HepG2 (cell line): ENCODE data around the gene MKRN2OS. TPM values are rescaled to one million over a fixed set of nuclear protein-coding genes. Genes with fewer than 3 reads are reported as not detected.
A peak's percentile ranks its signal among the peaks of the same experiment; 100 is the strongest.

Experiments
- ATAC-seq: fragments of 200-7000 bp; cut with Tn5 transposase; 3 replicates; pipeline ENCODE4 v1.9.1; 2020; ENCODE audit warnings: mild to moderate bottlenecking, moderate library complexity
- BruUV-seq: library from RNA; stranded (reverse); fragments of 400-500 nt; replicated peaks from 2 replicates; lab custom pipeline; 2021; lab: Mats Ljungman, UMichigan
- CTCF ChIA-PET: fragments of 300-600 bp; formaldehyde crosslinking; extraction: SDS; loops from one replicate; lab custom pipeline; 2021; ENCODE audit warnings: low total read pairs, inconsistent platforms, low intra/inter-chr PET ratio; lab: Yijun Ruan, JAX
- POLR2A ChIA-PET: fragments of 350-600 bp; sonication (Branson Sonifier 250); formaldehyde crosslinking; loops from one replicate; lab custom pipeline; 2020; ENCODE audit warnings: antibody characterized with exemption, inconsistent platforms; lab: Yijun Ruan, JAX
- DNase-seq: peaks from one replicate; pipeline ENCODE4 v3.0.0-alpha.2; 2015; ENCODE audit warnings: low spot score
- FAIRE-seq: peaks from 3 replicates; lab custom pipeline; 2011; peaks lifted over from hg19 to GRCh38; lab: Jason Lieb, UNC
- H2AFZ ChIP-seq: one replicate; pipeline ENCODE4 v1.6.1; 2011; ENCODE audit warnings: low read length, inconsistent platforms
- H3K27ac ChIP-seq: fragments of 300-600 bp; 3 replicates; pipeline ENCODE4 v1.8.0; 2011; ENCODE audit warnings: mixed run types, mild to moderate bottlenecking, mixed read lengths, low read length, inconsistent platforms; ENCODE audit not compliant: insufficient read depth; ENCODE audit errors: extremely low read length
- H3K27me3 ChIP-seq, 2 experiments: fragments of 200-600 bp in 1 of 2; 2 replicates in 1 of 2; 3 replicates in 1 of 2; pipeline versions ENCODE4 v1.6.0 to v1.8.0; 2011; ENCODE audit warnings: low read length in 2 of 2, mild to moderate bottlenecking in 2 of 2, moderate library complexity in 2 of 2, inconsistent platforms in 1 of 2; ENCODE audit not compliant: insufficient read depth in 2 of 2, control insufficient read depth in 1 of 2
- H3K36me3 ChIP-seq, 2 experiments: fragments of 200-600 bp in 1 of 2; replicated peaks in 1 of 2; 2 replicates in 1 of 2; 3 replicates in 1 of 2; pipeline versions ENCODE4 v1.5.1 to v1.8.0; 2011; ENCODE audit warnings: low read length in 2 of 2, inconsistent platforms in 1 of 2; ENCODE audit not compliant: insufficient read depth in 2 of 2, control insufficient read depth in 1 of 2
- H3K4me1 ChIP-seq: 2 replicates; pipeline ENCODE4 v1.5.1; 2012; ENCODE audit warnings: low read length, inconsistent platforms; ENCODE audit not compliant: insufficient read depth
- H3K4me2 ChIP-seq: 2 replicates; pipeline ENCODE4 v1.6.0; 2011; ENCODE audit warnings: low read depth, low read length, inconsistent platforms
- H3K4me3 ChIP-seq, 3 experiments: fragments of 200-600 bp in 1 of 3; sonication (generic), shearing (Covaris generic) in 1 of 3; replicated peaks in 1 of 3; 2 replicates each; pipeline ENCODE4 v1.5.1; 2011 to 2016; ENCODE audit warnings: low read length in 3 of 3, inconsistent platforms in 2 of 3, low read depth in 2 of 3, mild to moderate bottlenecking in 2 of 3, control low read depth in 1 of 3, mixed read lengths in 1 of 3; ENCODE audit not compliant: insufficient read depth in 1 of 3
- H3K79me2 ChIP-seq: one replicate; pipeline ENCODE4 v1.6.1; 2011; ENCODE audit warnings: low read length, inconsistent platforms; ENCODE audit not compliant: insufficient read depth
- H3K9ac ChIP-seq: 2 replicates; pipeline ENCODE4 v1.6.0; 2011; ENCODE audit warnings: mild to moderate bottlenecking, low read depth, low read length, inconsistent platforms; ENCODE audit not compliant: insufficient read depth
- H3K9me3 ChIP-seq: 2 replicates; pipeline ENCODE4 v1.5.1; 2012; ENCODE audit warnings: mild to moderate bottlenecking, low read length
- H4K20me1 ChIP-seq: 2 replicates; pipeline ENCODE4 v1.6.0; 2011; ENCODE audit warnings: inconsistent platforms, mild to moderate bottlenecking, low read length, moderate library complexity; ENCODE audit not compliant: insufficient read depth
- ARID5B ChIP-seq: IDR thresholded peaks from 2 replicates; pipeline ENCODE4 v1.4.0; 2020; ENCODE audit warnings: mild to moderate bottlenecking, missing genetic modification reagents
- BCL6 ChIP-seq: IDR thresholded peaks from 2 replicates; pipeline ENCODE4 v1.6.1; 2016; ENCODE audit warnings: missing genetic modification reagents, missing compliant biosample characterization
- FOXA1 ChIP-seq, 2 experiments: fragments of 450-650 bp in 1 of 2; sonication (generic) in 1 of 2; formaldehyde crosslinking in 1 of 2; IDR thresholded peaks; 2 replicates each; pipeline versions ENCODE4 v1.4.0 to v1.6.1; 2016 to 2020; ENCODE audit warnings: missing genetic modification reagents in 1 of 2
- HNF4A ChIP-seq: sonication (generic); formaldehyde crosslinking; IDR thresholded peaks from 2 replicates; pipeline ENCODE4 v1.4.0; 2020; ENCODE audit warnings: missing genetic modification reagents
- MED13 ChIP-seq: sonication (generic); formaldehyde crosslinking; IDR thresholded peaks from 2 replicates; pipeline ENCODE4 v1.5.0; 2020; ENCODE audit warnings: missing genetic modification reagents
- NR2F6 ChIP-seq, 2 experiments: IDR thresholded peaks; 2 replicates each; pipeline ENCODE4 v1.6.1; 2016; ENCODE audit warnings: antibody characterized with exemption in 1 of 2, mild to moderate bottlenecking in 1 of 2
- PHB2 ChIP-seq: fragments of 450-650 bp; IDR thresholded peaks from 2 replicates; pipeline ENCODE4 v1.6.1; 2018; ENCODE audit not compliant: partially characterized antibody
- SOX13 ChIP-seq, 3 experiments: fragments of 450-650 bp in 1 of 3; sonication (generic) in 1 of 3; formaldehyde crosslinking in 1 of 3; IDR thresholded peaks in 2 of 3; conservative IDR thresholded peaks in 1 of 3; 2 replicates each; pipeline versions ENCODE4 v1.5.0 to v1.6.1; 2016 to 2020; ENCODE audit warnings: antibody characterized with exemption in 1 of 3, mild to moderate bottlenecking in 1 of 3, missing compliant biosample characterization in 1 of 3, missing genetic modification reagents in 1 of 3, moderate library complexity in 1 of 3
- SOX6 ChIP-seq, 2 experiments: fragments of 450-650 bp in 1 of 2; sonication (generic) in 1 of 2; formaldehyde crosslinking in 1 of 2; IDR thresholded peaks; 2 replicates each; pipeline versions ENCODE4 v1.4.0 to v1.6.1; 2017 to 2020; ENCODE audit warnings: antibody characterized with exemption in 1 of 2, mild to moderate bottlenecking in 1 of 2, missing genetic modification reagents in 1 of 2
- TCF7 ChIP-seq: sonication (generic); IDR thresholded peaks from 2 replicates; pipeline ENCODE4 v1.6.1; 2016; ENCODE audit warnings: antibody characterized with exemption, low read depth
- ZFP1 ChIP-seq: IDR thresholded peaks from 2 replicates; pipeline ENCODE4 v1.6.1; 2016
- ZNF589 ChIP-seq: sonication (generic); formaldehyde crosslinking; conservative IDR thresholded peaks from 2 replicates; pipeline ENCODE4 v1.8.0; 2022; ENCODE audit warnings: mild to moderate bottlenecking, moderate library complexity, missing genetic modification reagents
- WGBS: methylation state at CpG from one replicate; pipeline ENCODE4 v1.1.6; 2017; ENCODE audit warnings: low lambda C conversion rate; 5-methylcytosine and 5-hydroxymethylcytosine counted together
- in situ Hi-C: cut with HindIII; loops from 2 replicates; pipeline ENCODE4 v1.10.0; 2017; ENCODE audit warnings: low pct_unique_long_range_greater_than_20kb; ENCODE audit not compliant: extremely low pct_ligation_motif_present
- intact Hi-C: fragments of 100-400 bp; cut with micrococcal nuclease; formaldehyde crosslinking; loops from one replicate; pipeline ENCODE4 v1.10.0; 2022; ENCODE audit not compliant: unreplicated experiment
- polyA plus RNA-seq, 8 experiments: library from polyadenylated mRNA; depleted of rRNA in 3 of 8; stranded (reverse) in 7 of 8; unstranded in 1 of 8; fragments of >200 nt; fragmentation: Illumina TruSeq in 4 of 8; extraction: Trizol in 4 of 8; gene quantifications; 2 replicates each; pipeline versions ENCODE4 v1.2.1 to v1.2.3, GENCODE V29; 2011 to 2016; ENCODE audit warnings: low read depth in 4 of 8, missing spikeins in 1 of 8, mixed read lengths in 1 of 8; ENCODE audit not compliant: insufficient read depth in 1 of 8
- total RNA-seq, 5 experiments: library from RNA; depleted of rRNA; stranded (reverse); fragments of >200 nt; fragmentation: Illumina TruSeq; extraction: Trizol; gene quantifications; 2 replicates each; pipeline ENCODE4 v1.2.3, GENCODE V29; 2016; ENCODE audit warnings: low read depth in 1 of 5
- TF ChIP-seq, protein P1 (sequence below): sonication (generic); formaldehyde crosslinking; IDR thresholded peaks from 2 replicates; pipeline ENCODE4 v1.5.0; 2020; ENCODE audit warnings: mild to moderate bottlenecking, missing genetic modification reagents
- TF ChIP-seq, protein P2 (sequence below): sonication (generic); formaldehyde crosslinking; IDR thresholded peaks from 2 replicates; pipeline ENCODE4 v1.4.0; 2020; ENCODE audit warnings: missing genetic modification reagents, borderline replicate concordance
- TF ChIP-seq, protein P3 (sequence below): IDR thresholded peaks from 2 replicates; pipeline ENCODE4 v1.6.1; 2018; ENCODE audit warnings: missing genetic modification reagents

The MKRN2OS gene
- total and polyA plus RNA-seq, 2 of the 13 experiments (the other 11 are each of a cell fraction or from before 2014, with no cell fraction given), result not detected

DNA sequence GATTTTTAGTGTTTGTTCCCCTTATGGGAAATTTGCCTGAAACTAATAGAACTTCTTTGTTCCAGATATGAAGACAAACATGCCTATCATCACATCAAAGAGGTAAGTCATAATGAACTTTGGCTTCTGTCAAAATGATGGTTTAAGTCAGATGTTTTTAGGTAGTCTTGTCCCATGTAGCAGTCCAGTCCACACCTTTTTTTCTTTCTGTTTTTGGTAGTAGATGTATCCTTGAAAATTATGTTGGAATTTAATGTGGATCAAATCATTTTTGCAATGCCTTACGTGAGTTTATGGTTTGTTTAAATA is 48.9 kb downstream of the MKRN2OS start:
- BruUV-seq, result no TSS peak
- ATAC-seq (peak; percentile 62), FAIRE-seq (no peak), DNase-seq (peak; percentile 69)
- CTCF ChIA-PET, result no interaction called here
- no peaks in the 10 kb centered on the region for H3K9me3 ChIP-seq
- no peaks in the 10 kb centered on the region for H3K79me2 ChIP-seq
- H4K20me1 ChIP-seq, result no peaks in the 10 kb centered on the region
- H3K9ac ChIP-seq, result no peak overlapping the region
- intact Hi-C loops (no loop called here), in situ Hi-C loops (no loop called here)
- WGBS, result 91% methylated on average over 1 of the region's 1 CpG
- no peak overlapping the region for H2AFZ ChIP-seq
- H3K27me3 ChIP-seq, result no peaks in the 10 kb centered on the region
- peaks cover 9 to 54% of the 10 kb centered on the region in 2 experiments for H3K36me3 ChIP-seq
- H3K4me3 ChIP-seq, result no peak overlapping the region
- peaks cover 23% of the 10 kb centered on the region for H3K4me1 ChIP-seq
- no peak overlapping the region for H3K27ac ChIP-seq
- POLR2A ChIA-PET, result interaction anchor here (2.3 kb wide), 1 partner anchor 12 kb away, joined by 13 read pairs; the partner anchor contains the start of gene TSEN2
- 0 out of 2 replicates have a peak overlapping the region, but pooled peaks have one; percentile 31 for H3K4me2 ChIP-seq
- TF ChIP-seq, protein P1, sequence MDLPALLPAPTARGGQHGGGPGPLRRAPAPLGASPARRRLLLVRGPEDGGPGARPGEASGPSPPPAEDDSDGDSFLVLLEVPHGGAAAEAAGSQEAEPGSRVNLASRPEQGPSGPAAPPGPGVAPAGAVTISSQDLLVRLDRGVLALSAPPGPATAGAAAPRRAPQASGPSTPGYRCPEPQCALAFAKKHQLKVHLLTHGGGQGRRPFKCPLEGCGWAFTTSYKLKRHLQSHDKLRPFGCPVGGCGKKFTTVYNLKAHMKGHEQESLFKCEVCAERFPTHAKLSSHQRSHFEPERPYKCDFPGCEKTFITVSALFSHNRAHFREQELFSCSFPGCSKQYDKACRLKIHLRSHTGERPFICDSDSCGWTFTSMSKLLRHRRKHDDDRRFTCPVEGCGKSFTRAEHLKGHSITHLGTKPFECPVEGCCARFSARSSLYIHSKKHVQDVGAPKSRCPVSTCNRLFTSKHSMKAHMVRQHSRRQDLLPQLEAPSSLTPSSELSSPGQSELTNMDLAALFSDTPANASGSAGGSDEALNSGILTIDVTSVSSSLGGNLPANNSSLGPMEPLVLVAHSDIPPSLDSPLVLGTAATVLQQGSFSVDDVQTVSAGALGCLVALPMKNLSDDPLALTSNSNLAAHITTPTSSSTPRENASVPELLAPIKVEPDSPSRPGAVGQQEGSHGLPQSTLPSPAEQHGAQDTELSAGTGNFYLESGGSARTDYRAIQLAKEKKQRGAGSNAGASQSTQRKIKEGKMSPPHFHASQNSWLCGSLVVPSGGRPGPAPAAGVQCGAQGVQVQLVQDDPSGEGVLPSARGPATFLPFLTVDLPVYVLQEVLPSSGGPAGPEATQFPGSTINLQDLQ (CRISPR knock-in tag), result no peak
- peak; percentile 60 for TF ChIP-seq ARID5B (CRISPR knock-in tag)
- no peak for TF ChIP-seq PHB2
- peak; percentile 50; the same call in 1 of the 2 replicates for TF ChIP-seq HNF4A (CRISPR knock-in tag)
- no peak for TF ChIP-seq ZNF589
- TF ChIP-seq, protein P2, sequence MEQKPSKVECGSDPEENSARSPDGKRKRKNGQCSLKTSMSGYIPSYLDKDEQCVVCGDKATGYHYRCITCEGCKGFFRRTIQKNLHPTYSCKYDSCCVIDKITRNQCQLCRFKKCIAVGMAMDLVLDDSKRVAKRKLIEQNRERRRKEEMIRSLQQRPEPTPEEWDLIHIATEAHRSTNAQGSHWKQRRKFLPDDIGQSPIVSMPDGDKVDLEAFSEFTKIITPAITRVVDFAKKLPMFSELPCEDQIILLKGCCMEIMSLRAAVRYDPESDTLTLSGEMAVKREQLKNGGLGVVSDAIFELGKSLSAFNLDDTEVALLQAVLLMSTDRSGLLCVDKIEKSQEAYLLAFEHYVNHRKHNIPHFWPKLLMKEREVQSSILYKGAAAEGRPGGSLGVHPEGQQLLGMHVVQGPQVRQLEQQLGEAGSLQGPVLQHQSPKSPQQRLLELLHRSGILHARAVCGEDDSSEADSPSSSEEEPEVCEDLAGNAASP (CRISPR knock-in tag), result 0 out of 2 replicates have a peak, but pooled peaks have one; percentile 3
- no peak for TF ChIP-seq SOX6 (IDR thresholded peaks at IDR 0.05)
- TF ChIP-seq SOX6 (CRISPR knock-in tag; IDR thresholded peaks at IDR 0.05), result peak; percentile 45; the same call in 1 of the 2 replicates
- no peak for TF ChIP-seq SOX13 (IDR thresholded peaks at IDR 0.05)
- TF ChIP-seq SOX13 (CRISPR knock-in tag; conservative IDR thresholded peaks at IDR 0.05 in 1 of 2, IDR thresholded peaks at IDR 0.05 in 1 of 2), result peak in 1 of 2 experiments; percentile 73; a peak in 1 of 4 replicates
- no peak for TF ChIP-seq MED13 (CRISPR knock-in tag)
- peak; percentile 58 for TF ChIP-seq BCL6 (CRISPR knock-in tag)
- TF ChIP-seq NR2F6 (IDR thresholded peaks at IDR 0.05), result peak; percentile 43; the same call in 1 of the 2 replicates
- no peak; the same call in 1 of the 2 replicates for TF ChIP-seq NR2F6 (CRISPR knock-in tag; IDR thresholded peaks at IDR 0.05)
- TF ChIP-seq TCF7, result peak; percentile 68; the same call in 1 of the 2 replicates
- no peak for TF ChIP-seq ZFP1 (CRISPR knock-in tag)
- TF ChIP-seq, protein P3, sequence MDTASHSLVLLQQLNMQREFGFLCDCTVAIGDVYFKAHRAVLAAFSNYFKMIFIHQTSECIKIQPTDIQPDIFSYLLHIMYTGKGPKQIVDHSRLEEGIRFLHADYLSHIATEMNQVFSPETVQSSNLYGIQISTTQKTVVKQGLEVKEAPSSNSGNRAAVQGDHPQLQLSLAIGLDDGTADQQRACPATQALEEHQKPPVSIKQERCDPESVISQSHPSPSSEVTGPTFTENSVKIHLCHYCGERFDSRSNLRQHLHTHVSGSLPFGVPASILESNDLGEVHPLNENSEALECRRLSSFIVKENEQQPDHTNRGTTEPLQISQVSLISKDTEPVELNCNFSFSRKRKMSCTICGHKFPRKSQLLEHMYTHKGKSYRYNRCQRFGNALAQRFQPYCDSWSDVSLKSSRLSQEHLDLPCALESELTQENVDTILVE (CRISPR knock-in tag), result no peak
- TF ChIP-seq FOXA1 (IDR thresholded peaks at IDR 0.05), result no peak
- TF ChIP-seq FOXA1 (CRISPR knock-in tag; IDR thresholded peaks at IDR 0.05), result peak; percentile 38; the same call in 1 of the 2 replicates
